Panc1 (cell line): Measurements from ENCODE around the gene AHSP.

Source experiments
- CTCF ChIP-seq: fragments of 450-650 bp; IDR thresholded peaks from 2 replicates; pipeline ENCODE4 v1.5.1; 2017; ENCODE audit warnings: mild to moderate bottlenecking
- POLR2AphosphoS5 ChIP-seq: IDR thresholded peaks from 2 replicates; pipeline ENCODE4 v1.6.1; 2012; ENCODE audit warnings: mild to moderate bottlenecking, low read depth, low read length, moderate library complexity
- TCF7L2 ChIP-seq: IDR thresholded peaks from 2 replicates; pipeline ENCODE4 v1.6.1; 2011; ENCODE audit warnings: mild to moderate bottlenecking, low read depth, low read length, inconsistent platforms

GRCh38 chr16:31489616-31490584 lies 37.8 kb upstream of the AHSP start:
- TF ChIP-seq CTCF, result no peak
- TF ChIP-seq TCF7L2, result no peak
- no peak for TF ChIP-seq POLR2AphosphoS5
